HuH-7.5 (cell line): Measurements from ENCODE around the gene HLX.

Experiments
- DNase-seq: peaks from one replicate; pipeline ENCODE4 v3.0.0; 2011; ENCODE audit warnings: low spot score

The HLX gene

DNA sequence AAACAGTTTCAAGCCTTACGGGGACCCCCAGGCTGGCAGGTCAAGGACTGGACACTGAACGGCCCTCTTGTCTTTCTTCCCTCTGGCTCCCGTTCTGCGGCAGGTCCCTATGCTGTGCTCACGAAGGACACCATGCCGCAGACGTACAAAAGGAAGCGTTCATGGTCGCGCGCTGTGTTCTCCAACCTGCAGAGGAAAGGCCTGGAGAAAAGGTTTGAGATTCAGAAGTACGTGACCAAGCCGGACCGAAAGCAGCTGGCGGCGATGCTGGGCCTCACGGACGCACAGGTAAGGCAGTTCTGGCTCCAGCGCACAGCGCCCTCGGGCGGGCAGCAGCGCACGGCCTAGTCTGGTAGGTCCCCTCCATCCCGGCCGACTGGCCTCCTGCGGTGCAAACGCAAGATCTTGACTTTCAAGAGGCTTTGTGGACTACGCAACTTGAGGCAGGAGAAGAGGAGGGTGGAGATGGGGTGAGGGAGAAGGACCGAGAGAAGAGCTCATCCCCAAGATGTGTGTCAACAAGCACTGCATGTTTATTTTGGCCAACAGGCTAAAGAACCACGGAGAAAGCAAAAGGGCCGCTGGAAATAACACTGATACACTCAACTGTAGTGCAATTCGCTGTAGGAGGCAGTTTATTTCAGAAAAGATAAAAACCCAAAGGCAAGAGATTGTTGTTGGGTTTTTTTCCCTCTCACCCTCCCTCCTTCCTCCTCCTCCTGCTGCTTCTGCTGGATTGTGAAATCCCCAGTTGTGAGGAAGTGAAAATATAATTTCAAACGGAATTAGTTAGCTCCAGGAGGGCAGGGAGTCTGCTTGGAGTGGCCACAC lies 3.0 kb downstream of the HLX start:
- no peak for DNase-seq

DNA sequence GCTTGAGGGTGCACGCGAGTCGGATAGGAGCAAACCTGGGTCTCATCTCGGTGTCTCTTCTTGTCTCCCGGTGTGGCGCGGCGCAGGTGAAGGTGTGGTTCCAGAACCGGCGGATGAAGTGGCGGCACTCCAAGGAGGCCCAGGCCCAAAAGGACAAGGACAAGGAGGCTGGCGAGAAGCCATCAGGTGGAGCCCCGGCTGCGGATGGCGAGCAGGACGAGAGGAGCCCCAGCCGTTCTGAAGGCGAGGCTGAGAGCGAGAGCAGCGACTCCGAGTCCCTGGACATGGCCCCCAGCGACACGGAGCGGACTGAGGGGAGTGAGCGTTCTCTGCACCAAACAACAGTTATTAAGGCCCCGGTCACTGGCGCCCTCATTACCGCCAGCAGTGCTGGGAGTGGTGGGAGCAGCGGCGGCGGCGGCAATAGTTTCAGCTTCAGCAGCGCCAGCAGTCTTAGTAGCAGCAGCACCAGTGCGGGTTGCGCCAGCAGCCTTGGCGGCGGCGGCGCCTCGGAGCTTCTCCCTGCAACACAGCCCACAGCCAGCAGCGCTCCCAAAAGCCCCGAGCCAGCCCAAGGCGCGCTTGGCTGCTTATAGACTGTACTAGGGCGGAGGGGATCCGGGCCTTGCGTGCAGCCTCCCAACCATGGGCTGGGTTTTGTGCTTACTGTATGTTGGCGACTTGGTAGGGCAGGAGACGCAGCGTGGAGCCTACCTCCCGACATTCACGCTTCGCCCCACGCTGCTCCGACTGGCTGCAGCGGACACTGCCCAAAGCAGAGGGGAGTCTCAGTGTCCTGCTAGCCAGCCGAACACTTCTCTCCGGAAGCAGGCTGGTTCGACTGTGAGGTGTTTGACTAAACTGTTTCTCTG lies 5.1 kb downstream of the HLX start:
- DNase-seq: no peak

GRCh38 chr1:220884981-220885918 lies 6.0 kb downstream of the HLX start:
- no peak for DNase-seq

- no peak for DNase-seq
These were observed 6.7 kb downstream of the HLX start for GRCh38 chr1:220885971-220886370.

GRCh38 chr1:220886470-220887201 lies 7.4 kb downstream of the HLX start:
- no peak for DNase-seq

DNA sequence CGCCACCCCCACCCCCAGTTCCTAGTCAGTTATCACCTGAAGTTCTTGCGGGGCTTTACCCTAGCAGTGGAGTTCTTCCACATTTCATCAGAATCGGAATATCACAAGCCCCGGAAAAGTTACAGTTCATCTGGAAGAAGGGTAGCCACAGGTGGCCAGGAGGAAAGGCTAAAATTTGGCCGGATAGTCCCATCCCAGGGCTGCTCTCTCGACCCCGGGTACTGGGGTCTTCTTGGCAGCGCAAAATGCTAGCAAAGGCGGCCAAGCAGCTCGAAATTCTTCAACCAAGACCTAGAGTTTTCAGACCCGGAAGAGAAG lies 7.9 kb downstream of the HLX start:
- no peak for DNase-seq

- no peak for DNase-seq
These were observed 8.5 kb downstream of the HLX start for GRCh38 chr1:220887520-220888416.

GRCh38 chr1:220888417-220888986 lies 9.3 kb downstream of the HLX start:
- DNase-seq: no peak

DNA sequence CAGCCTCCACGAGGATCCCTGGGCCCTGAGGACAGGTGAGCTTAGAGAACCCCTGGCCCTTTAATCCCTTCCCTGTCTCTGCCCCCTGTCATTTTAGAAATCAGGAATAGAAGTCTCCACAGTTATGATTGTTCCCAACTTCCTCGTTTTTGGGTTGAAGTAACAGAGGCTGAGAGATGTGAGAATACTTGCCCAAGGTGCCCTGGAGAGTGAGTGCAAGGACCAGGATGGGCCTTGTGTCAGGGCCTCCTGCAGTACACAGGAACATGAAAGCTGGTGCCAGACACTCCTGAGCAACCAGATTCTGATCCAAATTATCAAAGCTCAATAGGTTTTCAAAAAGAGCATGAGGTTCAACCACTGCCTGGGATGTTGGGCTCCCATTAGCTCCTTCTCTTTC lies 10.1 kb downstream of the HLX start:
- DNase-seq: no peak

GRCh38 chr1:220889848-220890287 lies 10.6 kb downstream of the HLX start:
- no peak for DNase-seq

- no peak for DNase-seq
These were observed 11.4 kb downstream of the HLX start for GRCh38 chr1:220890602-220891001.

DNA sequence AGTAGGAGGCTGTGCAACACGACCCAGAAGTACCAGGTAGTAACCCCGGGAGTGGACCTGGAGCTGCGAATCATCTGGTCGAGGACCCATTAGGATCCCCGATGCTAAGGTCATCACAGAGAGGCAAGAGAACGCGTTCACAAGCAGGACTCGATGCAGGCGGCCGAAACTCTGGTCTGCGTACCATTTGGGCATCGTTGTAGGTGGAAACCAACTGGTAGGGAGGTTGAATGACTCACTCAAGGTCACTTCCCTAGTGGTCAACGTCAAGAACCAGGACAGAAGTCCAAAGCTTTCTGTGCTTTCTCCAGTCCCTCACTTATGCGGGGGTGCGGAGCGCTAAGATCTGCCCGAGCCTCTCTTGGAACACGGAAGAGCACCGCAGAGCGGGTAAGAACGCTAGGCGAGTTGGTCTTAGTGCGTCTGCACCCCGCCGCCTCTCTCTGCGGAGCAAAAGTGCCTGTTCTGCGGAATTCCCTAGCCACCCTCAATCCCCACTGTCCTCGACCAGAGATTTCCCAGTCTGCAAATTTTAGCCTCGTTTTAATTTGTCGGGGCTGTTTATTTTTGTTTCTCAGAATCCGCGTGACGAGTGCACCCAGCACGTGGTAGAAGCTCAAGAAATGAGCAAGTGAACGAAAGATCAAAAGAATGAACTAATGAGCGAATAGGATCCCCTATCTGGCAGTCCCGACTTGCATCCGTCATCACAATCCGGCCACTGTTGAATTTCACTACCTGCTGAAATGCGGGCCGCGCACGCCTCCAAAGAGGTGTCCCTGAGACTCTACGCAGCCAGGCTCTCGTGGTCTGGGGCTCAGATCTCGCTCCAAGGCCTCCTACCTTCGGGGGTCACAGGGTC lies 12.2 kb downstream of the HLX start:
- no peak for DNase-seq

DNA sequence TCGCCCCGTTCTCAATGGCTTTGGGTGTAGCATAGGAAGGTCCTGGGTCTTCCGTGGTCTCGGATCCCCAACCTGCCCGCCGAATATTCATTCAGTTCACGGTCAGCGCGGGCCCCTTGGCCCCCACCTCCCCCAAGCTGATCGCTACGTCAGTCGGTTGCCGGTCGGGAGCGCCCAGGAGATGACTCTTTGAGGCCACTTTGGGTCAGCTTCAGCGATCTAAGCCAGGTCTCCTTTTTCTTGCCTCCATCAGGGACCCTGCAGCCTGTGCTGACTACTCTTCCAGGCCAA lies 12.8 kb downstream of the HLX start:
- DNase-seq: no peak

- no peak for DNase-seq
These were observed 13.9 kb downstream of the HLX start for GRCh38 chr1:220892997-220893700.

DNA sequence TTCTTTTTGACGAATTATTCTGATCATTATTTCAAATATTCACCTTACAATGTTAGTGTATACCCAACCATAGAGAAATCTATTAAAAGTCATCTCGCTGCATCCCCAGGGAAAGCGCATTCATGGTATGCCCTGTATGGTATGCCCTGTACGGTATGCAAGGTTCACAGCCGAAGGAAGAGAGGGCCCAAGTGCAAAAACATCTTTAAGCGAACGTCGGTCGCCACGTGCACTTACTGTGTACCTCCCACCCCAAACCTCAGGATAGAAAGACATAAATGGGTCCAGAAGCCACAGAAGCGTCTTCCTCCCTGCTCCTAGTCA lies 14.4 kb downstream of the HLX start:
- no peak for DNase-seq

GRCh38 chr1:220894025-220894923 lies 15.0 kb downstream of the HLX start:
- no peak for DNase-seq

DNA sequence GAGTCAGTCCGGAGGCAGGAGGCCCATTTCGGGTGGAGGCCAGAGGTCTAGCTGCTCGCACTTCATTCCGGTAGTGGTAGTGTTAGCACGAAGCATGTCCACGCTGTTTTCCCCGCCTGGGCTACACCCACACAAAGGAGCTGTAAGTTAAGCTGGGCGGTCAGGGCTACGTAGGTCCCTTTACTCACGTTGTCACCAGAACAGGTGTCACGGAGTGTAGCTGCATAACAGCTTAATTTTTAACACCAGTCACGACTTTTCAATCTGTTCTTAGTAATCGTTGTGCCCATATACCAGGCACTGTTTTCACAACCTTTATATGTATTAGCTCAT lies 15.6 kb downstream of the HLX start:
- no peak for DNase-seq

GRCh38 chr1:220895412-220895946 lies 16.2 kb downstream of the HLX start:
- DNase-seq: no peak
